ENCODE data around the gene HMHB1. TPM values are rescaled to one million over a fixed set of nuclear protein-coding genes. Genes with fewer than 3 reads are reported as not detected.

Gene HMHB1
- total RNA-seq, 1 experiment from 2014 or later = not detected

GRCh38 chr5:143790457-143791112 lies 21.4 kb upstream of the HMHB1 start:
- Histone ChIP-seq H3K23ac (ENCODE audit: insufficient read length, low read depth, low read length) (no peak overlapping the region), H2BK12ac (ENCODE audit: insufficient read length, low read depth, low read length) (no peak overlapping the region), H3T11ph (ENCODE audit: low read length) (no peak overlapping the region), H2BK15ac (ENCODE audit: low read depth, low read length) (no peak overlapping the region), H4K5ac (ENCODE audit: insufficient read length, low read depth, low read length) (no peak overlapping the region), H2AK5ac (ENCODE audit: insufficient read length, low read length) (no peak overlapping the region), H3K79me2 (ENCODE audit: insufficient read depth, low read length) (no peaks in the 10 kb centered on the region), H3K14ac (ENCODE audit: insufficient read depth, low read length) (no peak overlapping the region), H3K9me3 (ENCODE audit: control insufficient read depth, low read depth, low read length) (no peaks in the 10 kb centered on the region), H3K79me1 (ENCODE audit: insufficient read depth, low read depth, low read length, poor library complexity, severe bottlenecking) (no peaks in the 10 kb centered on the region), H2BK20ac (ENCODE audit: low read depth, low read length, poor library complexity, severe bottlenecking) (no peak overlapping the region), H3K4me2 (ENCODE audit: insufficient read depth, insufficient read length, low read length) (no peak overlapping the region), H4K20me1 (ENCODE audit: control insufficient read depth, insufficient read depth, insufficient read length) (no peaks in the 10 kb centered on the region), H2BK5ac (ENCODE audit: insufficient read length, low read length) (no peak overlapping the region), H3K56ac (ENCODE audit: insufficient read length, low read depth, low read length) (no peak overlapping the region), H3K18ac (ENCODE audit: insufficient read length, low read depth, low read length) (no peak overlapping the region), H3K4me1 (ENCODE audit: insufficient read depth, low read length) (no peaks in the 10 kb centered on the region), H2BK120ac (ENCODE audit: low read depth, low read length, poor library complexity, severe bottlenecking) (no peak overlapping the region), H3K23me2 (ENCODE audit: insufficient read length, low read depth, low read length, poor library complexity, severe bottlenecking) (no peaks in the 10 kb centered on the region), H4K8ac (replicated peaks; ENCODE audit: insufficient read length, low read depth, low read length) (no peak overlapping the region), H3K27me3 (ENCODE audit: insufficient read depth, low read length) (no peaks in the 10 kb centered on the region), H2AFZ (ENCODE audit: low read length) (no peak overlapping the region), H3K9ac (ENCODE audit: extremely low read depth, insufficient read length, low read length) (no peak overlapping the region), H3K27ac (ENCODE audit: insufficient read length, low read depth, low read length) (no peak overlapping the region), H3K4ac (ENCODE audit: low read depth, low read length) (no peak overlapping the region), H4K91ac (ENCODE audit: insufficient read length, low read depth, low read length) (no peak overlapping the region)
- WGBS (ENCODE audit: extremely low coverage, insufficient read length, low lambda C conversion rate) = no CpG with 5 or more reads among the region's 2 CpGs
- no peak overlapping the region for H3K27ac Mint-ChIP-seq
- H3K4me3 Mint-ChIP-seq = no peak overlapping the region
- no peak for TF ChIP-seq CTCF (conservative IDR thresholded peaks at IDR 0.05)
- no peaks in the 10 kb centered on the region for H3K9me3 Mint-ChIP-seq
- peaks cover 8 to 16% of the 10 kb centered on the region in 2 experiments for H3K4me1 Mint-ChIP-seq
- no peak for DNase-seq
- H3K36me3 Mint-ChIP-seq (ENCODE audit: insufficient read depth in 1 of 3, low read depth in 3 of 3) = peaks cover 0 to 2% (median 0%) of the 10 kb centered on the region in 3 experiments; a peak in 1 of 7 replicates
- H3K27me3 Mint-ChIP-seq (ENCODE audit: low read depth) = no peaks in the 10 kb centered on the region

Data from H9 (cell line).